ENCODE data around the gene AP2A2. TPM values are rescaled to one million over a fixed set of nuclear protein-coding genes. Genes with fewer than 3 reads are reported as not detected.

Gene AP2A2
- total RNA-seq, 6 experiments from 2014 or later: 65.4 to 73.4 (median 70.9) TPM

DNA sequence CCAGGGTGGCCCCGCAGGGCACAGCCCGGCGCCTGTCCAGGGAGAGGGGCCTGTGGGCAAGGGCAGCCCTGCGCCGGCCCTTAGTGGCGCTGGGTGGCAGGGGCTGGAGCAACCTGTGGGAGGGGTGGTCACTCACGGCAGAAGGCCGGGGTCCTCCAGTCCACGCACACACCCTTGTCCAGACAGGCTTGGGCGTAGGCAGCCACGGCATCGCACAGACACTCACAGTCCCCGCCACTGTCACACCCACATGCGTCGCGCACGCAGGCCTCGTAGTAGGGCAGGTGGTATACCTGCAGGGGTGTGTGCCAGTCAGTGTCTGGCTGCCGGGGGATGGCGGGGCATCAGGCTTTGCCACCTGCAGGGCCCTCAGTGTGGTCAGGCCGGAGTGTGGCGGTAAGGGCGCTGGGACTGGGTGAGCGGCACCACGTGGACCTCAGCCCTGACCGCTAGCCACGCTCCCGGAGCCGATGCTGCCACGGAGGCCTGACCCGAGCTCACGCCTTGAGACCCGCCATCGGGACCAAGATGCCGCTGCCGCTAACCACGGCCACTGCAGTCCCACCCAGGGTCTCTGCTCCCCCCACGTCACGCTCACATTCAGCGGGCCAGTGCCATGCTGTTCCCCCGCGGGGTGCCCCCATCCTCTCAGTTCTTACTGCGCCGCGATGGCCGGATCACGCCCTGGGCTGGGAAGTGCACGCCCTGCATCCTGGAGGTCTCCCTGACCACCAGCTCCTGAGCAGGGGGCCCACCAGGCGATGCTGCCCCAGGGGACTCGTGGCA, 98.3 kb downstream of the AP2A2 start:
- TF ChIP-seq, protein P1, sequence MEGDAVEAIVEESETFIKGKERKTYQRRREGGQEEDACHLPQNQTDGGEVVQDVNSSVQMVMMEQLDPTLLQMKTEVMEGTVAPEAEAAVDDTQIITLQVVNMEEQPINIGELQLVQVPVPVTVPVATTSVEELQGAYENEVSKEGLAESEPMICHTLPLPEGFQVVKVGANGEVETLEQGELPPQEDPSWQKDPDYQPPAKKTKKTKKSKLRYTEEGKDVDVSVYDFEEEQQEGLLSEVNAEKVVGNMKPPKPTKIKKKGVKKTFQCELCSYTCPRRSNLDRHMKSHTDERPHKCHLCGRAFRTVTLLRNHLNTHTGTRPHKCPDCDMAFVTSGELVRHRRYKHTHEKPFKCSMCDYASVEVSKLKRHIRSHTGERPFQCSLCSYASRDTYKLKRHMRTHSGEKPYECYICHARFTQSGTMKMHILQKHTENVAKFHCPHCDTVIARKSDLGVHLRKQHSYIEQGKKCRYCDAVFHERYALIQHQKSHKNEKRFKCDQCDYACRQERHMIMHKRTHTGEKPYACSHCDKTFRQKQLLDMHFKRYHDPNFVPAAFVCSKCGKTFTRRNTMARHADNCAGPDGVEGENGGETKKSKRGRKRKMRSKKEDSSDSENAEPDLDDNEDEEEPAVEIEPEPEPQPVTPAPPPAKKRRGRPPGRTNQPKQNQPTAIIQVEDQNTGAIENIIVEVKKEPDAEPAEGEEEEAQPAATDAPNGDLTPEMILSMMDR (IDR thresholded peaks at IDR 0.05): no peak
- Mint-ChIP-seq H3K4me3 (no peak overlapping the region), H3K9me3 (no peaks in the 10 kb centered on the region; the same call in 1 of the 2 replicates), H3K4me1 (ENCODE audit: low read depth) (no peaks in the 10 kb centered on the region), H3K36me3 (ENCODE audit: low read depth) (peaks cover 7% of the 10 kb centered on the region; the same call in 1 of the 2 replicates), H3K27me3 (ENCODE audit: insufficient read depth) (no peaks in the 10 kb centered on the region; the same call in 1 of the 2 replicates), H3K27ac (no peak overlapping the region)
- DNase-seq: no peak

DNA sequence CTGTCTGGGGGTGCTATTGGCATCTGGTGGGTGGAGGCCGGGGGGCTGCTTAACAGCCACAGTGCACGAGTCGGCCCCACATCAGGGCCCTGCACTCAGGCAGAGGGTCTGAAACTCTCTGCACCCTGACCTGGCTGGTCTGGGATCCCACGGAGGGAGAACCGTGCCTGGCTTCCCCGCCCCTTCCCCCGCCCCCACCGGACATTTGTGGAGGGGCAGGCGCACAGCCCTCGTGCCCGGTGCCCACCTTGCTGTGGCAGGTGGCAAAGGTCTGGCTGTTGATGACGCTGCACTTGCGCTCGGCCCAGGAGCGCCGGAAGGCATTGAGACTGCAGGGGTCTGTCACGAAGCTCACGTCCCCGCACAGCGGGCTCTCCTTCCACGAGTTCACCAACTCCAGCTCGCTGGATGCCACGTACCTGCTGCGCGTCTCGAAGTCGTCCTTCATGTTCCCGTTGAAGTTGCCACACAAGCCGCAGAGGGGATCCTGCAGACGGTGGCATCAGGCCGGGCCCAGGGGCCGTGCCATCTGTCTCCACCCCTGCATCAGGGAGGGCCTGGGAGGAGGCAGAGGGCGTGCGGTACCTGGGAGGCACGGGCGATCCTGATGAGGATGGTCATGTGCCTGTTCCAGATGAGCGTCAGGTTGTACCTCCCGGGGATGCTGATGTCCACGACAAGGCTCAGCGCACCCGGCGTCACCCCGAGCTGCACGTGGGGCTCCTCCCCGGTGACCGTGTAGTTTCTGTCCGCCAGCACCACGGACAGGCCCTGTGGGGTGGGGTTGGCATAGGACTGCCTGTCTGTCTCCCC, 99.1 kb downstream of the AP2A2 start:
- Mint-ChIP-seq H3K27me3 (ENCODE audit: insufficient read depth) (no peaks in the 10 kb centered on the region; the same call in 1 of the 2 replicates), H3K4me3 (no peak overlapping the region), H3K9me3 (no peaks in the 10 kb centered on the region; the same call in 1 of the 2 replicates), H3K27ac (no peak overlapping the region), H3K4me1 (ENCODE audit: low read depth) (no peaks in the 10 kb centered on the region), H3K36me3 (ENCODE audit: low read depth) (peaks cover 7% of the 10 kb centered on the region; the same call in 1 of the 2 replicates)
- TF ChIP-seq, protein P1 (IDR thresholded peaks at IDR 0.05): no peak
- DNase-seq: no peak

DNA sequence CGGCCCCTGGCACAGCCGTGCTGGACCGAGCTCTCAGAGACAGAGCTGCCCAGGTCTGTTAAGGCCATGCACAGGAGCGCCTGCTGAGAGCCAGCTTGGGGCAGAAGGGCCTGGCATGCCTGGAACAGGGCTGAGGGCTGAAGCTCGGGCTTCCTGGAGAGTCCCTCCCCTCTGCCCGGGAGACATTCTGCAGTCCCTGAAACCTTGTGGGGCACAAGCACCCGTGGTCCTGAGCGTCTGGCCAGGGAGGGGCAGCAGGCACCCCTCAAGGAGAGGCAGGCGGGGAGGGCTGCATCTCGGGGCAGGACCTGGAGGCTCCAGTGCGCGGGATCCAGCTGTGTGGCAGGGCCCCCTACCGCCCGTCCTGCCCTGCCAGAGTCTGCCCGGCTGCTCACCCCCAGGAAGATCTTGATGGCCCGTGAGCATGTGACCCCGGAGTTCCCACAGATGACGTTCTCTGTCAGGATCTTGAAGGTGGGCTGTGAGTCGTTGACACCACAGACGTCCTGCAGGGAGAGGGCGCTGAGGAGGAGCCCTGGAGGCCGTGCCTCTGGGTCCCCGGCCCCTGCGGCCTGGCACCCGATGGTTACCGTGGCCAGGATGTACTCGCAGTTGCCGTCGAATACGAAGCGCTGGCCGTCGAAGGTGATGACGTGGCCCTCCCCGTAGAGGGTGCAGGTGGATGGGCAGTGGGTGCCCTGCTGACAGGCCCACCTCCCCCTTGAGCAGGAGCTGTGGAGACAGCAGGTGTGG, 99.9 kb downstream of the AP2A2 start:
- peaks cover 1% of the 10 kb centered on the region for H3K27me3 Mint-ChIP-seq (ENCODE audit: insufficient read depth)
- DNase-seq: no peak

DNA sequence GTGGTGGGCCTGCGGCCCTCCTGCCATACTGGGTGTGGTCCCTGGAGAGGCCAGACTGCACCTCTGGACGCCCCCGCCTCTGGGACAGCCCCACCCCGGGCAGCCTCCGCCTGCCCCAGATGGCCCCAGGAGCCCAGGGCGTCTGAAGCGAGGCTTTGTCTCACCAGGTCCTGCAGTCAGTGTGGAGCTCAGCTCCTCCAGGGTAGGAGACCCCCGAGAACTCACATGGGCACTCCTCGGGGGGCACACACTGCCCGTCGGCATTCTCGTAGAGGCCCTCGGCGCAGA, 100.4 kb downstream of the AP2A2 start:
- no peaks in the 10 kb centered on the region; the same call in 1 of the 2 replicates for H3K9me3 Mint-ChIP-seq
- TF ChIP-seq, protein P1 (IDR thresholded peaks at IDR 0.05): no peak
- no peak overlapping the region for H3K27ac Mint-ChIP-seq
- no peak for DNase-seq
- peaks cover 3% of the 10 kb centered on the region for H3K27me3 Mint-ChIP-seq (ENCODE audit: insufficient read depth)
- no peak overlapping the region for H3K4me3 Mint-ChIP-seq
- no peaks in the 10 kb centered on the region for H3K4me1 Mint-ChIP-seq (ENCODE audit: low read depth)
- peaks cover 7% of the 10 kb centered on the region; the same call in 1 of the 2 replicates for H3K36me3 Mint-ChIP-seq (ENCODE audit: low read depth)

More for the DNA sequence above, 99.9 kb downstream of the AP2A2 start:
- TF ChIP-seq, protein P1 (IDR thresholded peaks at IDR 0.05): no peak
- no peaks in the 10 kb centered on the region; the same call in 1 of the 2 replicates for H3K9me3 Mint-ChIP-seq
- H3K4me3 Mint-ChIP-seq: no peak overlapping the region
- no peak overlapping the region for H3K27ac Mint-ChIP-seq
- H3K4me1 Mint-ChIP-seq (ENCODE audit: low read depth): no peaks in the 10 kb centered on the region
- peaks cover 7% of the 10 kb centered on the region; the same call in 1 of the 2 replicates for H3K36me3 Mint-ChIP-seq (ENCODE audit: low read depth)

Measured in HFFc6 (cell line).